C4-2B (cell line): Measurements from ENCODE around the gene PYHIN1.

Experiments used
- H3K27ac ChIP-seq: fragments of 450-650 bp; 2 replicates; pipeline ENCODE4 v1.5.1; 2017
- CTCF ChIP-seq: fragments of 450-650 bp; conservative IDR thresholded peaks from 2 replicates; pipeline ENCODE4 v1.5.1; 2017; ENCODE audit warnings: mild to moderate bottlenecking
- ZFX ChIP-seq: fragments of 450-650 bp; IDR thresholded peaks from 2 replicates; pipeline ENCODE4 v1.6.1; 2017

Gene PYHIN1

GRCh38 chr1:158932171-158932570 is 819 bp downstream of the PYHIN1 start:
- TF ChIP-seq ZFX (no peak), CTCF (no peak)
- no peak overlapping the region for H3K27ac ChIP-seq

- H3K27ac ChIP-seq, result no peak overlapping the region
- TF ChIP-seq CTCF (no peak), ZFX (no peak)
Measured at GRCh38 chr1:158933621-158934020, 2.3 kb downstream of the PYHIN1 start.

- no peak for TF ChIP-seq CTCF
- no peak for TF ChIP-seq ZFX
- no peak overlapping the region for H3K27ac ChIP-seq
Measured at GRCh38 chr1:158939180-158939579, 7.8 kb downstream of the PYHIN1 start.

GRCh38 chr1:158941317-158941716 is 10.0 kb downstream of the PYHIN1 start:
- no peak for TF ChIP-seq ZFX
- TF ChIP-seq CTCF, result no peak
- no peak overlapping the region for H3K27ac ChIP-seq

- no peak overlapping the region for H3K27ac ChIP-seq
- TF ChIP-seq CTCF, result no peak
- no peak for TF ChIP-seq ZFX
Measured at GRCh38 chr1:158942490-158942889, 11.1 kb downstream of the PYHIN1 start.

- H3K27ac ChIP-seq, result no peak overlapping the region
- TF ChIP-seq ZFX, result no peak
- no peak for TF ChIP-seq CTCF
Measured at GRCh38 chr1:158943059-158943458, 11.7 kb downstream of the PYHIN1 start.

- TF ChIP-seq CTCF (peak; percentile 2; the same call in 1 of the 2 replicates), ZFX (no peak)
- H3K27ac ChIP-seq, result no peak overlapping the region
Measured at GRCh38 chr1:158945061-158945460, 13.7 kb downstream of the PYHIN1 start.
